Ovary (tissue), 3 donors: ENCODE data around the gene RYR2.

ENCODE experiments used
- CTCF ChIP-seq, 3 donors: fragments of 450-650 bp in 2 of 3; fragments of 200-600 bp in 1 of 3; IDR thresholded peaks; one replicate each; pipeline versions ENCODE4 v1.5.1 to v1.8.0; 2016 to 2022; ENCODE audit warnings: antibody characterized with exemption in 3 of 3, mild to moderate bottlenecking in 1 of 3
- POLR2A ChIP-seq: fragments of 450-650 bp; IDR thresholded peaks from one replicate; pipeline ENCODE4 v1.6.1; 2017; ENCODE audit warnings: antibody characterized with exemption, mild to moderate bottlenecking, moderate library complexity
- donor health status: DM: no; HTN: no; CAD: no.

GRCh38 chr1:237608433-237608832, 566.4 kb downstream of the RYR2 start:
- TF ChIP-seq POLR2A, result no peak
- TF ChIP-seq CTCF (IDR thresholded peaks at IDR 0.05), result no peak
